Panc1 (cell line): Measurements from ENCODE around the gene RASEF.

Source experiments
- CTCF ChIP-seq: fragments of 450-650 bp; IDR thresholded peaks from 2 replicates; pipeline ENCODE4 v1.5.1; 2017; ENCODE audit warnings: mild to moderate bottlenecking
- POLR2AphosphoS5 ChIP-seq: IDR thresholded peaks from 2 replicates; pipeline ENCODE4 v1.6.1; 2012; ENCODE audit warnings: mild to moderate bottlenecking, low read depth, low read length, moderate library complexity
- REST ChIP-seq, 2 experiments: IDR thresholded peaks; 2 replicates each; pipeline ENCODE4 v1.6.1; 2011 to 2012; ENCODE audit warnings: low read depth in 2 of 2, control low read depth in 1 of 2, low read length in 1 of 2, mild to moderate bottlenecking in 1 of 2, moderate library complexity in 1 of 2; ENCODE audit not compliant: insufficient read depth in 1 of 2
- SIN3A ChIP-seq: IDR thresholded peaks from 2 replicates; pipeline ENCODE4 v1.6.1; 2012; ENCODE audit warnings: low read depth, mild to moderate bottlenecking, low read length, moderate library complexity, borderline replicate concordance; ENCODE audit not compliant: insufficient read depth
- TCF7L2 ChIP-seq: IDR thresholded peaks from 2 replicates; pipeline ENCODE4 v1.6.1; 2011; ENCODE audit warnings: mild to moderate bottlenecking, low read depth, low read length, inconsistent platforms

- TF ChIP-seq CTCF (no peak), POLR2AphosphoS5 (no peak), TCF7L2 (no peak), REST (IDR thresholded peaks at IDR 0.05; ENCODE audit: insufficient read depth in 1 of 2, low read depth in 2 of 2, low read length in 1 of 2) (no peak), SIN3A (no peak)
These were observed 94.6 kb downstream of the RASEF start for GRCh38 chr9:82968388-82968787.
